Stimulated activated naive CD8-positive, alpha-beta T cell treated with anti-CD3 and anti-CD28 coated beads, Interleukin-15, Interleukin-2, amounts not matched to agents 100 ng/mL and 50 ng/mL, for 24 hours (primary cell): ENCODE results near the gene STK10.

Experiments used
- H3K27ac Mint-ChIP-seq: one replicate; pipeline ENCODE4 v1.8.0; 2021; ENCODE audit warnings: mild to moderate bottlenecking, mixed read lengths
- H3K27me3 Mint-ChIP-seq: one replicate; pipeline ENCODE4 v1.8.0; 2021; ENCODE audit warnings: mixed read lengths
- H3K36me3 Mint-ChIP-seq: one replicate; pipeline ENCODE4 v1.8.0; 2021; ENCODE audit warnings: low read depth, mixed read lengths
- H3K4me1 Mint-ChIP-seq: one replicate; pipeline ENCODE4 v1.8.0; 2021; ENCODE audit warnings: low read depth, mixed read lengths
- H3K4me3 Mint-ChIP-seq: one replicate; pipeline ENCODE4 v1.8.0; 2021; ENCODE audit warnings: mild to moderate bottlenecking, mixed read lengths
- H3K9me3 Mint-ChIP-seq: one replicate; pipeline ENCODE4 v1.8.0; 2021; ENCODE audit warnings: mixed read lengths

The STK10 gene

DNA sequence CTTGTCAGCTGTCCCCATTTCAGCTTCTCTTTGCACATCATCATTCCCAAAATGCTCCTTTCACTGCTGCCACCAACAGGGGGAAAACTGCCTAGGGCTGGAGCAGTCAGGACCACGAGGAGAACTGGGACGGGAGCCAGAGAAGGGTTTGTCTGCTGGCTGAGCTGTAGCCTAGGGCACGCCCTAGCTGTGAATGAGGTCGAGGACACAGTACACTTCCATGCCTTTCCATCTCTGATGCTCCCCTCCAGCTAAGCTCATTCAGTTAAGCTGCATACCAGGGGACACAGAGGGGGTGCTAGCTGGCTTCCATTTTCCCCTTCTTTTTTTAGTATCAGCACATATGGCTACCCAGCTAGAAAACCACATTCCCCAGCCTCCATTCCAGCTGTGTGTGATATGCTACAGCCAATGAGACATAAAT, 64.7 kb downstream of the STK10 start:
- H3K27ac Mint-ChIP-seq: no peak overlapping the region
- no peak overlapping the region for H3K4me3 Mint-ChIP-seq
- peaks cover 29% of the 10 kb centered on the region for H3K4me1 Mint-ChIP-seq
- H3K9me3 Mint-ChIP-seq: no peaks in the 10 kb centered on the region
- H3K27me3 Mint-ChIP-seq: no peaks in the 10 kb centered on the region
- peaks cover 42% of the 10 kb centered on the region for H3K36me3 Mint-ChIP-seq

DNA sequence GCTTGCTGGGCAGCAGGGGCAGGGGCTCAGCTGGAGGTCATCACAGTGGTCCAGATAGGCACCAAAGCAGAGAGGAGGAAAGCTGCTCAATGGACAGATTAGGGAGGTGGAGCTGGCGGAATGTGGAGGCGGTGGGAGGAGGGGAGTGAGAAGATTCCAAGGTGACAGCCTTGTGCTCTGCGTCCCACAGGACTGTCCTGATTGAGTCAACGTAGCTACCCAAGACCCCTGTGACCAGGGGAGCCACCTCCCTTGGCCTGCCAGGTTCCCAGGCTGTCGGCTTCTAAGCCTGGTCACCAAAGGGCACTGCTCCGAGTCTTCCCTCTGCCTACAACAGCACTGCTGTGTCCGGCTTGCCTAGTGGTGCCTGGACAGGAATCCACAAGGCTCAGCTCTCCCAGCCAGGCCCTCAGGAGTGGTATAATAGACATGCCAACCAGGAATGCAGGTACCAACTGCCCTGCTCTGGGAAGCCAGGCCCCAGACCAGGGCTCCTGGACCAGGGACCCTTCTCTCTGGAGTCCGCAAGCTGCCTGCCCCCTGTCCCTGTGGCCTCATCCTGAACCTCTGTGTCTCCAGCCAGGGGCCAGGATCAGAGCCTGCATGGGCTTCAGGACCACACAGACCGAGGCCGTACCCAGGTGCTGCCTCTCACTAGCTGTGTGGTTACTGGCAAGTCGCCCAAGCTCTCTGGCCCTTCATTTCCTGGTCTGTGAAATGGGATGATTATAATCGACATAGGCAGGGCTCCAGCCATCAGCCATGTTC, 67.9 kb downstream of the STK10 start:
- H3K27ac Mint-ChIP-seq: peak overlapping the region; percentile 14
- peaks cover 51% of the 10 kb centered on the region for H3K4me1 Mint-ChIP-seq
- H3K36me3 Mint-ChIP-seq: peaks cover 44% of the 10 kb centered on the region
- no peaks in the 10 kb centered on the region for H3K9me3 Mint-ChIP-seq
- no peaks in the 10 kb centered on the region for H3K27me3 Mint-ChIP-seq
- H3K4me3 Mint-ChIP-seq: no peak overlapping the region

DNA sequence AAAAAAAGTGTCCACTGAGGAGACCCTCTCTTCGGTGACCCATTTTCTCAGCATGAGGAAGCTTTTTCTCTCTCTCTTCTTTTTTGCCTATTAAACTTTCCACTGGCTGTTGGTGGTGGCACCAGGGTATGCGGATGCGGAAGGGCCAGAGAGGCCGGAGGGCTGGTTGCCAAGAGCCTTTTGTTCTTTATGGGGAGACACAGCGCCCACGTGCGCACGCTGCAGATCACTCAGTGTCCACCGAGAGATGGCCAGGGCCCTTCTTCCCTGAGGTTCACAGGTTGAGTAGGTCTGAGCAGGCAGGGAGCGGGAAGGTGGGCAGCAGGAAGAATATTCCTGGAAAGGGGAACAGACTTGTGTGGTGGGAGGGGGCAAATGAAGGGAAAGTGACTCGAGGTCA, 69.1 kb downstream of the STK10 start:
- H3K27ac Mint-ChIP-seq: peak overlapping the region; percentile 76
- H3K27me3 Mint-ChIP-seq: no peaks in the 10 kb centered on the region
- H3K9me3 Mint-ChIP-seq: no peaks in the 10 kb centered on the region
- H3K4me3 Mint-ChIP-seq: no peak overlapping the region
- H3K4me1 Mint-ChIP-seq: peaks cover 54% of the 10 kb centered on the region
- peaks cover 40% of the 10 kb centered on the region for H3K36me3 Mint-ChIP-seq

DNA sequence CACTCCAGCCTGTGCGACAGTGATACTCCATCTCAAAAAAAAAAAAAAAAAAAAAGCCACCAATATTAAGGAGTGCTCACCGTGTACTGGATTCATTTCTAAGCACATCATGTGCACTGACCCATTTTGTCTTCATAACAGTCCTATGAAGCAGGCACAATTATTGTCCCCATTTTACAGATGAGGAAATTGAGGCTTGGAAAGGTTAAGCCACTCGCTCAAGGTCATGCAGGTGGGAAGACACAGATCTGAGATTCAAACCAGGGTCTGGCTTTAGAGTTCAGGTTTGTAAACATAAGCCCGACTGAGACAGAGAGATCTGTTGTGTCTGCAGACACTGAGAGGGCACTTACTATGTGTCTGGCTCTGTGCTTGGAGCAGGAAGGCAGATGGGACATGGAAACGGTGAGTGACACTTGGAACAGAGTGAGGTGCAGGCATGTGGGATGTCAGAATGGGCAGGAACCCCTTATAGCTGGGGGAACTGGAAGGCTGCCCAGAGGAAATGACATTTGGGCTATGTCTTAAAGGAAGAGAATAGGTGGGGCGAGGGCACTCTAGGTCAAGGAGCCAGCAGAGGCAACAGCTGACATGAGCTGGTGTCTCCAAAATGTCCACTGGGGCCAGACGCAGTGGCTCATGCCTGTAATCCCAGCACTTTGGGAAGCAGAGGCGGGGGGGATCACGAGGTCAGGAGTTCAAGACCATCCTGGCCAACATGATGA, 69.9 kb downstream of the STK10 start:
- H3K9me3 Mint-ChIP-seq: no peaks in the 10 kb centered on the region
- no peak overlapping the region for H3K4me3 Mint-ChIP-seq
- H3K36me3 Mint-ChIP-seq: peaks cover 40% of the 10 kb centered on the region
- H3K27ac Mint-ChIP-seq: peak overlapping the region; percentile 53
- H3K4me1 Mint-ChIP-seq: peaks cover 62% of the 10 kb centered on the region
- no peaks in the 10 kb centered on the region for H3K27me3 Mint-ChIP-seq

DNA sequence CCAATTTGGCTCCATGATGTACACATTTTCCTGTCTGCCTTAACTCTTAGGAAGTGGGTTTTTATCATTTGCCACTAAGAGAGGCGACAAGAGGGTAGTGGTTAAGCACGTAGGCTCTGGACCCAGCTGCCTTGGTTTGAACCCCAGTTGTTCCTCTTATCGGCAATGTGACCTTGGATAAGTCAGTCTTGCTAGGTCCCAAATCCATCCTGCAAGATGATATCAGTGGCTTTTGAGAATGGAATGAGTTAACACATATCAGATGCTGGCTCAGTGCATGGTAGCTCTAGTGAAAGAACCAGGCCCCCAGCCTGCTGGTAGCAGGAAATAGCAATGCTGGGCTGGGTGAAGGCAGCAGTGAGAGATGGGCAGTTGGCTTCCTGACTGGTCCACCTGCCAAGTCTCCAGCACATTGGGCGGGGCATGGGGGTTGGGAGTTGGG, 72.5 kb downstream of the STK10 start:
- peak overlapping the region; percentile 81 for H3K4me3 Mint-ChIP-seq
- H3K27me3 Mint-ChIP-seq: no peaks in the 10 kb centered on the region
- peaks cover 79% of the 10 kb centered on the region for H3K4me1 Mint-ChIP-seq
- H3K36me3 Mint-ChIP-seq: peaks cover 42% of the 10 kb centered on the region
- peak overlapping the region; percentile 95 for H3K27ac Mint-ChIP-seq
- no peaks in the 10 kb centered on the region for H3K9me3 Mint-ChIP-seq

DNA sequence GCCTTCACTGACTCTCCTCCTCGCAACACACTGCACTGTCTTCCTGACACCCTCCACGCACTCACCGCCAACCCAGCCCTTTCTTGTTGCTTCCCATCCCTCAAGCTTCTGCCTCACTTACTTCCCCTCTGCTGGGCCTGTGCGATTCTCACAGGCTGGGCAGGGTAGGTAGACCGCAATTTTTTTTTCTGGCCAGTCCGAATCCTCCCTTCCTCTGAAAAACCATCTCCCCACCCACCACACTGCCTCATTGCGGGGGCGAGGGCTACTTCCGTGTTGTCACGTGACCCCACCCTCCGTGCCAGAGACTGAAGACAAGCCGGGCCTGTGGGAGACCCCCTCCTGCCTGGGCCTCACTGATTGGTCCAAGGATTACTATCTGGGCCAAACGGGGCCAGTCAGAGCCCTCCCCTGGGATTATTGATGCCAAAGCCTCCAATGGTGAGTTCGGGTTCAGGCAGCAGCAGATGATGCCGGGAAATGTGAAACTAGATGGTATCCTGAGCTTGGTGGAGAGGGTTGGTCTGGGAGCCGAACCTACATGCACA, 73.1 kb downstream of the STK10 start:
- Mint-ChIP-seq H3K4me3 (peak overlapping the region; percentile 81), H3K27me3 (no peaks in the 10 kb centered on the region), H3K27ac (peak overlapping the region; percentile 95), H3K4me1 (peaks cover 80% of the 10 kb centered on the region), H3K9me3 (no peaks in the 10 kb centered on the region), H3K36me3 (peaks cover 42% of the 10 kb centered on the region)

DNA sequence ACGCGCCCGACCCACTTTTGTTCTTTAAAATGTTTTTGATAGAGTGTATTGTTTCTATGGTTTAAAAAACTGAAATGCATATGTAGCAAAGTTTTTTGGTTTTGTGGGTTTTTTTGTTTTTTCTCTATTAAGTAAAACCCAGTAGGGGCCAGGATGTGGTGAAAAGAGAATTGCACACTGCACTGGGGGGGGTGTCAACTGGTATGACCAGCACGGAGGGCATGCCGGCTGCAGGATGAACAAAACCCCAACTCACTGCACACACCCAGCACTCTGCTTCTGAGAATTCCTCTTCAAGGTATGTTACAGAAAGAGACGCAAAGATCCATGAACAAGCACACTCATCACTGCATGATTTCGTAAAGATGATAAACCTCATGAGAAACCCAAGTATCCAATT, 75.0 kb downstream of the STK10 start:
- no peaks in the 10 kb centered on the region for H3K9me3 Mint-ChIP-seq
- peaks cover 32% of the 10 kb centered on the region for H3K36me3 Mint-ChIP-seq
- peak overlapping the region; percentile 74 for H3K4me3 Mint-ChIP-seq
- no peaks in the 10 kb centered on the region for H3K27me3 Mint-ChIP-seq
- peaks cover 81% of the 10 kb centered on the region for H3K4me1 Mint-ChIP-seq
- H3K27ac Mint-ChIP-seq: peak overlapping the region; percentile 93

DNA sequence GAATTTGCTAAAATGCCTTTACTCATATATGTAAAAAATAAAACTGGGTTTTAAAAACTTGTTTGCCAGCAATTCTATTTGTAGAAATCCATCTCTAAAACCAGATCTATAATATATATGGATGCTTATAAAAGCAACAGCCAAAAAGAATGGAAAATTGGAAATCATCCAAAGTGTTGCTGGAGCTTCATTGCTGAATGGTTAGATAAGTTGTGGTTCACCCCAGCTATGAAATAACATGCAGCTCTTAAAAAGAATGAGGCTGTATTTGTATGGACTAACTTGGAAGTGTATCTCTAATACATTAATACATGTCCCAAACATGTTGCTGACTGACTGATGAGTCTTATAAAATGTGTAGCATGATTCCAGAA, 76.2 kb downstream of the STK10 start:
- Mint-ChIP-seq H3K27me3 (no peaks in the 10 kb centered on the region), H3K27ac (peak overlapping the region; percentile 93), H3K9me3 (no peaks in the 10 kb centered on the region), H3K4me3 (peak overlapping the region; percentile 74), H3K4me1 (peaks cover 87% of the 10 kb centered on the region), H3K36me3 (peaks cover 33% of the 10 kb centered on the region)

DNA sequence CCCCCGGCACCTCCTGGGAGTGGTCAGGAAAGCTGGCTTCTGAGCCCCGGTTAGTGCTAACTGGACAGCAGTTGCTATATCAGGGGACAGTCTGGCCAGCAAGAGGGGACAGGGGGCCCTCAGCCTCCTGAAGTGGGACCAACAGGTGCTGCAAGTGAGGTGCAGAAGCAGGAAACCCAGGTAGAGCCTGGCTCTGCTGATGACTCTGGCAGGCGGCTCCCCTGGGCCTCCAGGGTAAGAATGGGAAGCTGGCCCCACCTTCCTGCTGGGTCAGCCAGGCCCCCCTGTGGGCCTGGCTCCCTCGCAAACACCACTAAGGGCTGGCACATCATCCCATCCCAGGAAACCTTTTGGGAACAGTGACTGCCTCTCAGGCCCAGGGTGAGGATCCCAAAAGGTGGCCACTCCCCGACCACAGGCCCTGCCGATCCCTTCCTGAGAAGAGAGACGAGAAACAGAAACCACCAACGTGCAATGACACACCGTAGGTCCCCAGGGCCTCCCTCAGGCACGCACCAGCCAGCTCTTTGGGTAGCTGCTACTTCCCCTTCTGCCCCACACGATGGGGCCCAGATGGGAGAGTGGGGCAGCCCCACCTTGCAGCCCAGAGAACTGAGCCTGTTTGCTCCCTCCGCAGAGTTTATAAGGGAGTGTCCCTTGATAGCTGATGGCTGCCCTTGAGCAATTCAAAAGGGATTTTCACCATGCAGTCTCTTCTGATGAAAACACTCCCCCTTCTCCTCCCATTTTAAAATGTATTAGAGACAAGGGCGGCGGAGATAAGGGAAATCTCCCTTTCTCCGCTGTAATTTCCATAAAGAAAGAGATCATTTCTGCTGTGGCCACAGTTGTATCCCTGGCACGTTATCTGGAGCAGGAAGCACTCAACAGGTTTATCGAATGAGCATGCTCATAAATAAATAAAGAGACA, 76.8 kb downstream of the STK10 start:
- no peaks in the 10 kb centered on the region for H3K27me3 Mint-ChIP-seq
- peak overlapping the region; percentile 74 for H3K4me3 Mint-ChIP-seq
- H3K27ac Mint-ChIP-seq: peak overlapping the region; percentile 93
- H3K9me3 Mint-ChIP-seq: no peaks in the 10 kb centered on the region
- peaks cover 30% of the 10 kb centered on the region for H3K36me3 Mint-ChIP-seq
- H3K4me1 Mint-ChIP-seq: peaks cover 87% of the 10 kb centered on the region

DNA sequence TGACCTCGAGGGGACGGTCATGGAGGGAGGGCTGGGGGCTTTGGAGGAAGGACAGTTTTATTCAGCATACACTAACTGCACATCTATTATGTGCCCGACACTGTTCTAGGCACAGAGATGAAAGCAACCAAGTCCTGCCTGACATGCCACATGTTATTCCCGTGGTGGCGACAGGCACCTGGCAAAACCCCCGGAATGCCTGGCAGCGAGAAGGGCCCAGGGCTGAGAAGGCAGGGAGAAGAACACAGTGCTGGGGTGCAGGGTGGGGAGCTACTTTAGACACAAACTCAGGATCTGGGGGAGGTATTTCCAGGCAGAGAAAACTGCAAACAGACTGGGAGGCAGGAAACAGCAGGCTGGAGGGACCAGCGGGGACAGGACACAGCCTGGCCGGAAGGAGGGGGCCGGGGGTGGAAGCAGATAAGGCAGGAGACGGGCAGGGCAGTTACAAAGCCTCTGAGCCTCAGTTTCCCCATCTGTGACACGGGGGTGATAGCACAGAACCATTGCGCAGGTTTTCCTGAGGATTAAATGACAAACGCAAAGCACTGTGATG, 77.7 kb downstream of the STK10 start:
- no peaks in the 10 kb centered on the region for H3K27me3 Mint-ChIP-seq
- peaks cover 79% of the 10 kb centered on the region for H3K4me1 Mint-ChIP-seq
- peaks cover 28% of the 10 kb centered on the region for H3K36me3 Mint-ChIP-seq
- no peak overlapping the region for H3K4me3 Mint-ChIP-seq
- peak overlapping the region; percentile 84 for H3K27ac Mint-ChIP-seq
- no peaks in the 10 kb centered on the region for H3K9me3 Mint-ChIP-seq

DNA sequence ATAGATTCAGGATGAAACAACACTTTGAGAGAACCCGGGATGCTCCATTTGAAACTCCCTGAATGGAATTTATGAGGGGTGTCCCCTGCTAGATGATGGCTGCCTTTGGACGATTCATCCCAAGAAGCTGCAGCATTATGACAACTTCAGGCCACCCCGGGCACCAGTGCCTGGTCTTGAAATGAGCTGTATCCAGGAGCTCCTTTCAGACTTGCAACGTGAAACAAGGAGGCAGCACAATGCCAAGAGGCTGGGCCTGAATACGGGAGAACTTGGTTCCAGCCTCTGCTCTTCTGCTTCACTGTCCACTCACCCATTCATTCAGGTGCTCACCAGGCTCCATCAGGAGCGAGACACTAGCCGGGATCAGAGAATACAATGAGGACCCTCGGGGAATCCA, 78.3 kb downstream of the STK10 start:
- H3K4me3 Mint-ChIP-seq: no peak overlapping the region
- peaks cover 73% of the 10 kb centered on the region for H3K4me1 Mint-ChIP-seq
- H3K27me3 Mint-ChIP-seq: no peaks in the 10 kb centered on the region
- H3K27ac Mint-ChIP-seq: peak overlapping the region; percentile 84
- no peaks in the 10 kb centered on the region for H3K9me3 Mint-ChIP-seq
- H3K36me3 Mint-ChIP-seq: peaks cover 27% of the 10 kb centered on the region

DNA sequence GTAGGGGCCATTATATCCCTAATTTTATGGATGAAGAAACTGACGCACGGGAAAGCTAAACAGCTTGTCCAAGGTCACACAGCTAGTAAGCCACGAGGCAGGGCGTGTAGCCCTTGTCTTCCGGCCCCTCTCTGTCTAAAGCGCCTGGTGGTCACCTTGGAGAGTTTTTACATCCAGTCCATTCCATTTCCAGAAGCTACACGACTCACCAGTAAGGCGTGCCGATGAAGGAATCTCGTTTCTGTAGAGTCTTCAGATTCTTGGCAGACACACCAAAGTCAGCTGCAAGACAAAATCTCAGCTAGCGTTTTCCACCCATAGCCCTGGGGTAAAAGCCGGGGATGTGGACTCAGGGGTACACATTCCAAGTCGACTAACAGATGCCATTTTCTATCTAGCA, 80.5 kb downstream of the STK10 start:
- H3K27ac Mint-ChIP-seq: no peak overlapping the region
- no peak overlapping the region for H3K4me3 Mint-ChIP-seq
- no peaks in the 10 kb centered on the region for H3K27me3 Mint-ChIP-seq
- peaks cover 26% of the 10 kb centered on the region for H3K36me3 Mint-ChIP-seq
- no peaks in the 10 kb centered on the region for H3K9me3 Mint-ChIP-seq
- peaks cover 69% of the 10 kb centered on the region for H3K4me1 Mint-ChIP-seq

DNA sequence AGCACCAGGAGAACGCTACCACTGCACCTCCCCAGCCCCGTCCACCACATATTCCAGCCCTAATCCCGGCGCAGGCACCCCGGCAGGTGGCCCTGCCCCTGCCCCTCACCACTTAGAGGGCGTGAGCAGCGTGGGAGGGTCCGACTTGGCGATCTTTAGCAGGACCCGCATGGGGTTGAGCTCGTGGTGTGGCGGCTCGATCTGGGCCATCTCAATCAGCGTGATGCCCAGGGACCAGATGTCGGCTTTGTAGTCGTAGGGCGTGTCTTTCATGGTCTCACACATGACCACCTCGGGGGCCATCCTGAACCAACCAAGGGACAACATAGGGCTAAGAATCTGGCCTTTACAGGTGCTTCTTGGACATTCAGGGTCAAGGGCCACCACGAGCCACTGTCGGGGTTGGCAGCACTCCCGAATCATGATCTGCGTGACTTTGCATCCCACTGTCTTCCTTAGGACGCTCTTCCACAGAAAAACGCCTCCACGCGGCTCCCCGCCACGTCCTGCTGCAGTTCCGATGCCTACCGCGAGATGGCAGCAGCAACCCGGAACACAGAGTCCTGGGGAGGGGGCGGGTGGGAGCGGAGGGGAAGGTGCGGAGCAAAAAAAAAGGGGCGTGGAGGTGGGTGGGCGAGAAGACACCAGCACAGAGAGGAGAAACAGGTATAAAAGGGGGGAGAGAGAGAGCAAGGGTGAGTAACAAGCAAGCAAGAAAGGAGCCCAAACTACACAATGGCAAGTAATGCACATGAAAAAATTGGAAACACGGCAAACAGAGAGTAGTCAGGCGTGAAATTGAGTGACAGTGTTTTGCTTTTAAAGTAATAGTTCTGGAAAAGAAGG, 81.3 kb downstream of the STK10 start:
- Mint-ChIP-seq H3K27me3 (no peaks in the 10 kb centered on the region), H3K36me3 (peaks cover 32% of the 10 kb centered on the region), H3K27ac (peak overlapping the region; percentile 71), H3K4me3 (no peak overlapping the region), H3K4me1 (peaks cover 67% of the 10 kb centered on the region), H3K9me3 (no peaks in the 10 kb centered on the region)
